PFSK-1 (cell line): ENCODE results near the gene LMOD2.

Experiments used
- FOXP2 ChIP-seq: optimal IDR thresholded peaks from 2 replicates; pipeline ENCODE3; 2011; ENCODE audit warnings: borderline replicate concordance, control low read depth, inconsistent platforms; ENCODE audit not compliant: insufficient read depth; ENCODE audit errors: extremely low read length, extremely low read depth
- POLR2AphosphoS5 ChIP-seq: IDR thresholded peaks from 2 replicates; pipeline ENCODE4 v1.6.1; 2012; ENCODE audit warnings: low read depth, mild to moderate bottlenecking, control low read depth, low read length, moderate library complexity
- REST ChIP-seq, 2 experiments: IDR thresholded peaks; 2 replicates each; pipeline versions ENCODE4 v1.6.1 to v1.8.0; 2011 to 2012; ENCODE audit warnings: low read depth in 2 of 2, low read length in 2 of 2, control low read depth in 1 of 2, inconsistent platforms in 1 of 2, mild to moderate bottlenecking in 1 of 2, moderate library complexity in 1 of 2; ENCODE audit not compliant: insufficient read depth in 1 of 2
- SIN3A ChIP-seq: IDR thresholded peaks from 2 replicates; pipeline ENCODE4 v1.6.1; 2012; ENCODE audit warnings: mild to moderate bottlenecking, low read length, moderate library complexity, borderline replicate concordance; ENCODE audit not compliant: insufficient read depth
- TAF1 ChIP-seq: IDR thresholded peaks from 2 replicates; pipeline ENCODE4 v1.6.1; 2012; ENCODE audit warnings: low read length, control low read depth, borderline replicate concordance; ENCODE audit not compliant: insufficient read depth

The LMOD2 gene

GRCh38 chr7:123675181-123675473, 19.5 kb downstream of the LMOD2 start:
- TF ChIP-seq FOXP2 (no peak), SIN3A (no peak), POLR2AphosphoS5 (no peak), REST (IDR thresholded peaks at IDR 0.05; ENCODE audit: insufficient read depth in 1 of 2, low read depth in 2 of 2, low read length in 2 of 2) (no peak), TAF1 (no peak)

- TF ChIP-seq TAF1 (no peak), SIN3A (no peak), FOXP2 (no peak), POLR2AphosphoS5 (no peak)
These were observed 21.5 kb downstream of the LMOD2 start for GRCh38 chr7:123677061-123677715.

- TF ChIP-seq FOXP2 (no peak), TAF1 (no peak), REST (IDR thresholded peaks at IDR 0.05; ENCODE audit: insufficient read depth in 1 of 2, low read depth in 2 of 2, low read length in 2 of 2) (no peak), SIN3A (no peak), POLR2AphosphoS5 (no peak)
These were observed 23.9 kb downstream of the LMOD2 start for GRCh38 chr7:123679614-123680013.

GRCh38 chr7:123680580-123680979, 24.9 kb downstream of the LMOD2 start:
- TF ChIP-seq SIN3A (no peak), REST (IDR thresholded peaks at IDR 0.05; ENCODE audit: insufficient read depth in 1 of 2, low read depth in 2 of 2, low read length in 2 of 2) (no peak), POLR2AphosphoS5 (no peak), TAF1 (no peak)

GRCh38 chr7:123681561-123681960, 25.9 kb downstream of the LMOD2 start:
- TF ChIP-seq POLR2AphosphoS5 (no peak), SIN3A (no peak), REST (IDR thresholded peaks at IDR 0.05; ENCODE audit: insufficient read depth in 1 of 2, low read depth in 2 of 2, low read length in 2 of 2) (no peak), FOXP2 (no peak), TAF1 (no peak)
